Measurements from ENCODE around the gene UBXN2A.

The UBXN2A gene

GRCh38 chr2:23939987-23940717 is at the start of gene UBXN2A:
Gene UBXN2A (plus strand): TSS chr2:23940463. CDS start chr2:23958315, 17,852 bp downstream.
- peak; percentile 57 for DNase-seq (ENCODE audit: low read depth)

GRCh38 chr2:23900133-23900532 is 40.1 kb upstream of the UBXN2A start:
- no peak for DNase-seq (ENCODE audit: low read depth)

DNA sequence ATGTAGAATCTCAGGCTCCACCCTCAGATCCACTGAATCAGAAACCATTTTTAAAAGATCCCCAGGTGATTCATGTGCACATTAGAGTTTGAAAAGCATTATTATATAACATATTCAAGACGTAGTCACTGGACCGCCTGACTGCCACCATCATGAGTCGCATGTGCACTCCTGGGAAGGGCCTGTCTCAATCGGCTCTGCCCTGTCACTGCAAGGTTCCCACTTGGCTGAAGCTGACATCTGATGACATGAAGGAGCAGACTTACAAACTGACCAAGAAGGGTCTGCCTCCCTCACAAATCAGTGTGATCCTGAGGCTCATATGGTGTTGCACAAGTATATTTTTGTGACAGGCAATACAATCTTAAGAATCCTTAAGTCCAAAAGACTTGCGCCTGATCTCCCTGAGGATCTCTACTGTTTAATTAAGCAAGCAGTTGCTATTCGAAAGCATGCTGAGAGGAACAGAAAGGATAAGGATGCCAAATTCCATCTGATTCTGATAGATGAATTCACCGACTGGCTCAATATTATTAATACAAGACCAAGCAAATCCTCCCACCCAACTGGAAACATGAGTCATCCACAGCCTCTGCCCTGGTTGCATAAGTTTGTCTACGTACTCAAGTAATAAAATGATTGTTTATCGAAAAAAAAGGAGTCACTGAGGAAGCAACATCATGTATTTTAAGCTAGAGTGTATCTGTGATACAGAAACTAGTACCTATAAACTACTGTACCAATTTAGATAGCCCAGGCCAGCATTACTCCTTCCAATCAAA is 39.5 kb upstream of the UBXN2A start:
- no peak for DNase-seq (ENCODE audit: low read depth)

- DNase-seq (ENCODE audit: low read depth) = no peak
Measured at GRCh38 chr2:23901966-23902846, 38.1 kb upstream of the UBXN2A start.

DNA sequence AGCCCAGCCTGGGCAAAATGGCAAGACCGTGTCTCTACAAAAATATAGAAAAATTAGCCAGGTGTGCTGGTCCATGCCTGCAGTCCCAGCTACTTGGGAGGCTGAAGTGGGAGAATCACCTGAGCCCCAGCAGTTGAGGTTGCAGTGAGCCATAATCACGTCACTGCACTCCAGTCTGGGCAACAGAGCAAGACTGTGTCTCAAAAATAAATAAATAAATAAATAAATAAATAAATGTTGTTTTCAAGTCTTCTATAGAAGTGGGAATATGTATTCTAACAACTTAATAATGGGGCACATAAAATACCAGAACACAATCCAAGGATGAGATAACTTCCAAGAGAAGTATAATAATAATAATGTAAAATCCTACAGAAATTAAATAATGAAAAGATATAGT is 37.2 kb upstream of the UBXN2A start:
- DNase-seq (ENCODE audit: low read depth) = no peak

DNA sequence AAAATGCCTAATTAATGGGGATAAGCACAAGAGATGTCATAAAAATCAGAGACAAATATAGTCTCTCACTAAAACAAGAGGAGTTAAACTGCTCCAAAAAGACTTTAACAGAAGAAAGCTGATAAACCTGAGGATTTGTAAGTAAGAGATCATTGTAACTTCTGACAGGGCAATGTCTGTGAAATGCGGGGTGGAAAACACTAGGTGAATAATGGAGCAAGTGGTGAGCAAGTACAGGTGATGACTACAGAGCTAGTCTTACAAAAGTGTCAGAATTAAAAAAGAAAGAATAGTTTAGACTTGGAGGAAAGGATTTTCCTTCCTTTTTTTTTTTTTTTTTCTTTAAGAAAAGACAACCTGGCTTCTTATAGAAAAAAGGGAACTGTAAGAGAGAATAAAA is 36.0 kb upstream of the UBXN2A start:
- no peak for DNase-seq (ENCODE audit: low read depth)

DNA sequence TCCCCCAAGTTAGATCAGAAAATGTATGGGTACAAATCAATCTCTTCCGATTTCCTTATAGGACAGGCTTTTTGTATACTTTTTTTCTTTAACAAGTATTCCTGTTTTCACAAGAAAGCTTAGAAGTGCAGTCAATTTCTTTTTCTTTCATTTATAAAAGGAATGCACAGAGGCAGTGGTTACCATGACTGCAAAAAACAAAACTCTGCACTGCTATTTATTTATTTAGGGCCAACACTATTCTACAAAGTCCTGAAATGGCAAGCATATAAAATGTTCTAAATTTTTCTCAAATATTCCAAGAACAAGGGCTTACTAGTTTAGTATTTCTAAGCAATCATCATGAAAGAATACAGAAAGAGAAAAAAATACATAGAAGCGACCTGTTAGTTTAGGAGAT is 35.6 kb upstream of the UBXN2A start:
- DNase-seq (ENCODE audit: low read depth) = no peak

GRCh38 chr2:23905155-23905554 is 35.1 kb upstream of the UBXN2A start:
- DNase-seq (ENCODE audit: low read depth) = no peak

DNA sequence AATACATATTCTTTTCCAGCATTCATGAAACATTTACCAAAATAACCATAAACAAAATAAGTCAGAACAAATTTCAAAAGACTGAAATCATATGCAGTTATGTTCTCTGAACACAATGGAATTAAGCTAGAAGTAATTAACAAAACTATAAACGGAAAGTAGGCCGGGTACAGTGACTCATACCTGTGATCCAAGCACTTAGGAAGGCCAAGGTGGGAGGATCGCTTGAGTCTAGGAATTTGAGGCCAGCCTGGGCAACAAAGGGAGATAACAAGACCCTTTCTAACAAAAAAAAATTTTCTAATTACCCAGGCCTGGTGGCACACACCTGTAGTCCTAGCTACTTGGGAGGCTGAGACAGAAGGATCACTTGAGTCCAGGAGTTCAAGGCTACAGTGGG is 28.2 kb upstream of the UBXN2A start:
- no peak for DNase-seq (ENCODE audit: low read depth)

GRCh38 chr2:23915327-23915726 is 24.9 kb upstream of the UBXN2A start:
- no peak for DNase-seq (ENCODE audit: low read depth)

GRCh38 chr2:23916727-23917405 is 23.4 kb upstream of the UBXN2A start:
- no peak for DNase-seq (ENCODE audit: low read depth)

DNA sequence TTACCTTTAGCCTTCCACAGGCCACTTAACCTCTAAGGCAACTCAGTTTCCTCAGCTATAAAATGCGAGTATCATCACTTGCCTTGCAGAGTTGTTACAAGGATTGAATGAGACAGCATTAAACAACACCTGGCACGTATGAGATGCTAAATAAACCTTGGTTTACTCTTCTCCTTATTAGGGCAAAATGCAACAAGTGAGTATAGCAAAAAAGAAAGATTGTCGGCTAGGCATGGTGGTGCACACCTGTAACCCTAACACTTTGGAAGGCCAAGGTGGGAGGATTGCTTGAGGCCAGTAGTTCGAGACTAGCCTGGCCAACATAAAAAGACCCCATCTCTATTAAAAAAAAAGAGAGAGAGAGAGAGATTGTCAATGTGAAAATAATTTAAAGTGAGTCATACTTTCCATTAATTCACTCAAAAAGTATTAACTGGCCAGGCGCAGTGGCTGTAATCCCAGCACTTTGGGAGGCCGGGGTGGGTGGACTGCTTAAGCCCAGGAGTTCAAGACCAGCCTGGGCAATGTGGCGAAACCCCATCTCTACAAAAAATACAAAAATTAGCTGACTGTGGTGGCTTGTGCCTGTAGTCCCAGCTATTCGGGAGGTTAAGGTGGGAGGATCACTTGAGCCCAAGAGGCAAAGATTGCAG is 21.3 kb upstream of the UBXN2A start:
- no peak for DNase-seq (ENCODE audit: low read depth)

DNA sequence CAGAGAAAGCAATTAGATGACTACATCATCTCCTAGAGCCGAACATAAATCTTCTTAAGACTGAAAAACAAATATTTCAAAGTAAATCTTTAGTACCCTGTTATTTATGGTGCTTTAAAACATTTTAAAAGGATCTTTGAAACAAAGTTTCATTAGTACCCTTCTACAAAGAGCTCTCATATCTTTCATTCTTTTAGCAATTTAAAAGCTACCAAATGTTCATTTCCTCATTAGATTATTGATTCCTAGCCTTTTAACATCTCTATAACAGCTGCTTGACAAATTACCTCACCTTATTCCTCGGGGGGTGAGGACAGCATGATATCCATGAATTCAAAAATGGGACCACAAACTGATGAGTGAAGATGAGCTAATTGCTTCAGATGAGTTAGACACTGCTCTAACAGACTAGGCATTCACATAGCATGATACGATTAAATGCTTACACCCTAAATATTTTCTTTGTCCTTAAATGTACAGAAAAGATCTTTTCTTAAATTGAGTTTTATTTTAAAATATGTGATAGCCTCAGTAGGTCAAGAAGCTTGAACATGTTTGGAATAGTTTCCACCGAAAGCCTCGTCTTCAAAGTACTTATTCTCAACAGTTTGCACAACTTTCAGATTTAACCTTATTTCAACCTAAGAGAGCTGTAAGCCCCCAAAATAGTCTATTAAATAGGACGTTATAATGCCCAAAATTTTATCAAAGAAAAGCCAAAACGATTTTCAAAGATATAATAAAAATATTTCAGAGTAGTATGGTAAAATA is 15.5 kb upstream of the UBXN2A start:
- DNase-seq (ENCODE audit: low read depth) = no peak

DNA sequence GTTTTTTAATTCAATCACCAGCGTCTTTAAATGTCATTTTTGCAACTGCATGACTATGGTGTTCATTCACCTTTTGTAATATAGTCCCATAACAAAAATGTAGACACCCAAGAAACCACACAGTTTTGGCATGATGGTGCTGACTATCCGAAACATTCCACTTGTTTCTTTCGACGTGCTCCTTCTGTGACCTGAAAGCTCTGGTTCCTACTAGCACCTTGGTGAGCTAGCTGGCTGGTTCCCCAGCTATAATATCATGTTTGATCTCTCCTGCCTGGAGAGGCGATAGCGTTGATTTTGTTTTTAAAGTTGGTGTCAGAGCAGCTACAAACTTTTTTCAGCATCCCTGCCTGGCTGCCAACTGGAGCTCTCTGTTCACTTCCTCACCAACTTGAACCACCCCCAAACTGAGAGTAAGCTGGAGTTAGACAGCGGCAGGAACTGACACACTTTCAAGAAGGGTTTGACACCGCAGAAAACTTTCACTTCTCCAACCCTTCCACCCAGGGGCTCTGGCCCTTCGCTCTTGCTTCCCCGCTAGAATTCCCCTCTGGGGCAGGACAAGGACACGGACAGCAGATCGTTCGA is 14.5 kb upstream of the UBXN2A start:
- DNase-seq (ENCODE audit: low read depth) = peak; percentile 42

DNA sequence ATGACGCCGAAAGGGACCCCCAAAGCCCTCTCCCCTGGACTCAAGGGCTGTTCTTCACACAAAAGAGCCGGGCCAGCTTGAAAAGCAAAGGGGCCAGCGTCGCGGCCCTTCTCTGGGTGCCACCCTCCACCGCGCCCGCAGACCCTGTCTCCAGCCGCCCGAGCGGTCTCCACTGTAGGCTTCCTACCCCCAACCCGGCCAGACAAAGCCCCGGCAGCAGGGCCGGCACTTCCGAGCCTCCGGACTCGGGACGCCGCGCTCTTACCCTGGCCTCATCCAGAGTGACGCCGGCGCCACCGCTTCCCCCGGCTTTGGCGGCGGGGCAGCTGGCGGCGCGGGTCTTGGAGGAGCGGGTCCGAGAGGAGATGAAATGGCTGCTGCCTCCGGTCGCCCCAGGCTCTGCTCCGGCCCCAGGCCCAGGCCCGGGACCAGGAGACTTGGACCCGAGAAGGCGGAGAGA is 13.9 kb upstream of the UBXN2A start:
- DNase-seq (ENCODE audit: low read depth) = no peak

- peak; percentile 87 for DNase-seq (ENCODE audit: low read depth)
Measured at GRCh38 chr2:23926750-23927571, 13.3 kb upstream of the UBXN2A start, which contains the start of gene ATAD2B. Gene ATAD2B (minus strand): TSS chr2:23927123. CDS start chr2:23926770, 353 bp downstream.

GRCh38 chr2:23934259-23934658 is 6.0 kb upstream of the UBXN2A start:
- no peak for DNase-seq (ENCODE audit: low read depth)

DNA sequence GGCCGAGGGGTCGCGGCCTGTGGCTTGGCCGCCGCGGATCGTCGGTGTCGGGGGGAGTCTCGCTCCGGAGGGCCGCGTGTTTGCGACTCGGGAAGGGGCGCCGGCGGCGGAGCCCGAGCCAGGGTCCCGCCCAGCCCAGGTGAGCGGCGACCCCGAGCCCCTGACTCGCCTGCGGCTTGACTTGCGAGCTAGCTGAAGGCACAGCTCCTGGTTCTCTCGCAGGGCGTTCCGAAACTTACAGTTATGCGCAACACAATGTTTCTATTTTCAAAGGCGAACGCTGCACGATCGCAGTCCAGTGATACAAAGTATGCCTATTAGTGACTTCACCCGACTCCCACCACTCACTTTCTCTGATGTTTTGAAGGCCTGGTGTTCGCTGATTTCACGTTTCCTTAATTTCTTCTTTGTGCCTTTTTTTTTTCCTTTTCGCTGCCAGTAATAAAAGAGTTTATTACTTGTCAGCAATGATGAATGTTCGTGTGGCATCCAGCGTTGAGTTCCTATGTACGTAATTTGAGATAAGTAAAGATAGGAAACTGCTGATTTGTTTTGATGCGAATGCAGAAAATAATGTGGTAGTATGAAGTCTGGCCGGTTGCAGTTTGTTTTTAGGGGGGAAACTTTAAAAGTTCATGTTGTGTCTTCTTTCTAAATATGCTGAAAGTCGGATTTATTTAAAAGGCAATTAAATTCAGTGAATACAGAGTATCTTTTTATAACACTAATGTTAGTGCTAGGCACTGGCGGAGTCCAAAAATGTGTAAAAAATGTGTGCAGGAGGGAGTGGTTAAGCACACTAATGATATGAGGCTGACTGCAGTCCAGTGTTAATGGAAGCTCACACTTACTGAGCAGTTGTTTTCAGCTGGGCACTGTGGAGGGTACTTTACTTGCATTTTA is 706 bp downstream of the UBXN2A start:
- no peak for DNase-seq (ENCODE audit: low read depth)
